HCT116 (cell line): ENCODE measurements around the gene NIPA2. TPM values are rescaled to one million over a fixed set of nuclear protein-coding genes. Genes with fewer than 3 reads are reported as not detected.
"Not testable (repeated sequence)": the region's sequence is repeated elsewhere in the genome, so short reads cannot be mapped to it uniquely, and the experiment has no call there.

Experiments used
- ATAC-seq: fragments of 200-7000 bp; cut with Tn5 transposase; 2 replicates; pipeline ENCODE4 v1.9.1; 2020; ENCODE audit warnings: mild to moderate bottlenecking, moderate library complexity
- BruUV-seq: library from RNA; stranded (reverse); fragments of 400-500 nt; replicated peaks from 2 replicates; lab custom pipeline; 2021; lab: Mats Ljungman, UMichigan
- CTCF ChIA-PET: fragments of 300-600 bp; sonication (Branson Sonifier 250); formaldehyde crosslinking; loops from one replicate; lab custom pipeline; 2021; ENCODE audit warnings: antibody characterized with exemption; lab: Charles Lee
- POLR2A ChIA-PET: fragments of 300-600, 350-600 bp; sonication (Branson Sonifier 250); formaldehyde crosslinking; loops from one replicate; lab custom pipeline; 2021; ENCODE audit warnings: antibody characterized with exemption; lab: Charles Lee
- RAD21 ChIA-PET, 2 experiments: fragments of 300-600 bp; sonication (Branson Sonifier 250); formaldehyde crosslinking; loops; one replicate each; lab custom pipeline; 2023; ENCODE audit warnings: low total read pairs in 2 of 2; ENCODE audit not compliant: uncharacterized antibody in 2 of 2, unreplicated experiment in 2 of 2, low non-redundant PET in 1 of 2; lab: Charles Lee
- DNase-seq: peaks from one replicate; pipeline ENCODE4 v3.0.0-alpha.2; 2010; ENCODE audit warnings: low read depth, low spot score
- H2AFZ ChIP-seq: fragments of 200-600 bp; shearing (Covaris generic), sonication (generic); 2 replicates; pipeline ENCODE4 v1.6.1; 2017; ENCODE audit warnings: low read depth, mixed run types, mixed read lengths, antibody characterized with exemption, low read length; ENCODE audit not compliant: poor library complexity, severe bottlenecking
- H3K27ac ChIP-seq: 2 replicates; pipeline ENCODE4 v1.5.1; 2012; ENCODE audit warnings: low read depth, low read length
- H3K27me3 ChIP-seq: fragments of 200-600 bp; sonication (generic); 2 replicates; pipeline ENCODE4 v1.6.1; 2016; ENCODE audit warnings: mixed run types, low read length, mixed read lengths; ENCODE audit not compliant: insufficient read depth
- H3K36me3 ChIP-seq, 2 experiments: fragments of 200-500 bp in 1 of 2; fragments of 200-600 bp in 1 of 2; sonication (Bioruptor generic) in 1 of 2; sonication (generic) in 1 of 2; 2 replicates each; pipeline versions ENCODE4 v1.5.1 to v1.6.1; 2014 to 2016; ENCODE audit warnings: low read length in 2 of 2, inconsistent platforms in 1 of 2, mixed read lengths in 1 of 2, mixed run types in 1 of 2; ENCODE audit not compliant: insufficient read depth in 2 of 2, control insufficient read depth in 1 of 2
- H3K4me1 ChIP-seq, 2 experiments: fragments of 200-600 bp in 1 of 2; sonication (generic) in 1 of 2; 2 replicates each; pipeline versions ENCODE4 v1.5.1 to v1.6.1; 2012 to 2017; ENCODE audit warnings: low read length in 2 of 2, inconsistent platforms in 1 of 2, mild to moderate bottlenecking in 1 of 2, mixed read lengths in 1 of 2, mixed run types in 1 of 2, moderate library complexity in 1 of 2; ENCODE audit not compliant: insufficient read depth in 2 of 2, control insufficient read depth in 1 of 2
- H3K4me2 ChIP-seq: fragments of 200-600 bp; sonication (generic); 2 replicates; pipeline ENCODE4 v1.6.1; 2017; ENCODE audit warnings: mixed run types, low read length, mixed read lengths
- H3K4me3 ChIP-seq, 2 experiments: fragments of 200-600 bp in 1 of 2; sonication (generic) in 1 of 2; replicated peaks in 1 of 2; 2 replicates each; pipeline ENCODE4 v1.5.1; 2011 to 2016; ENCODE audit warnings: low read length in 2 of 2, control low read depth in 1 of 2, low read depth in 1 of 2, mild to moderate bottlenecking in 1 of 2, mixed read lengths in 1 of 2, mixed run types in 1 of 2
- H3K79me2 ChIP-seq: fragments of 200-600 bp; sonication (generic); 2 replicates; pipeline ENCODE4 v1.6.1; 2017; ENCODE audit warnings: mild to moderate bottlenecking, mixed run types, low read length, moderate library complexity, mixed read lengths; ENCODE audit not compliant: insufficient read depth
- H3K9ac ChIP-seq: fragments of 200-600 bp; sonication (generic); 2 replicates; pipeline ENCODE4 v1.6.1; 2016; ENCODE audit warnings: low read length, mixed read lengths
- H3K9me2 ChIP-seq: fragments of 200-600 bp; sonication (generic), shearing (Covaris generic); 2 replicates; pipeline ENCODE4 v1.6.1; 2017; ENCODE audit warnings: mixed run types, mild to moderate bottlenecking, moderate library complexity; ENCODE audit not compliant: insufficient read depth
- H3K9me3 ChIP-seq, 2 experiments: fragments of 200-500 bp in 1 of 2; fragments of 200-600 bp in 1 of 2; sonication (Bioruptor generic) in 1 of 2; sonication (generic) in 1 of 2; 2 replicates each; pipeline ENCODE4 v1.6.1; 2014 to 2017; ENCODE audit warnings: low read length in 2 of 2, mixed read lengths in 2 of 2, inconsistent platforms in 1 of 2, low read depth in 1 of 2, mild to moderate bottlenecking in 1 of 2, mixed run types in 1 of 2, moderate library complexity in 1 of 2; ENCODE audit not compliant: control insufficient read depth in 1 of 2, insufficient read depth in 1 of 2
- H4K20me1 ChIP-seq: fragments of 200-600 bp; sonication (generic), shearing (Covaris generic); 2 replicates; pipeline ENCODE4 v1.6.1; 2017; ENCODE audit warnings: mixed run types, mild to moderate bottlenecking, moderate library complexity; ENCODE audit not compliant: insufficient read depth
- CTCF ChIP-seq, 3 experiments: fragments of 200-600 bp in 1 of 3; sonication (generic) in 1 of 3; IDR thresholded peaks in 2 of 3; conservative IDR thresholded peaks in 1 of 3; 2 replicates each; pipeline ENCODE4 v1.5.1; 2012 to 2017; ENCODE audit warnings: low read depth in 2 of 3, low read length in 2 of 3, antibody characterized with exemption in 1 of 3, borderline replicate concordance in 1 of 3, control low read depth in 1 of 3, mild to moderate bottlenecking in 1 of 3, mixed read lengths in 1 of 3, mixed run types in 1 of 3, moderate library complexity in 1 of 3; ENCODE audit not compliant: insufficient read depth in 1 of 3
- ZBTB33 ChIP-seq: IDR thresholded peaks from 2 replicates; pipeline ENCODE4 v1.6.1; 2011; ENCODE audit warnings: mild to moderate bottlenecking, low read length, moderate library complexity; ENCODE audit not compliant: insufficient replicate concordance; ENCODE audit errors: extremely low read depth
- intact Hi-C: fragments of 100-400 bp; cut with micrococcal nuclease; formaldehyde crosslinking; loops from 2 replicates; pipeline ENCODE4 v1.10.0; 2022
- total RNA-seq: library from RNA; stranded (reverse); gene quantifications from one replicate; pipeline ENCODE4 v1.2.1, GENCODE V29; 2021; ENCODE audit not compliant: unreplicated experiment

The NIPA2 gene
- total RNA-seq, 1 experiment from 2014 or later, result 54.4 TPM

GRCh38 chr15:22803006-22803405 lies 35.5 kb upstream of the NIPA2 start:
- BruUV-seq, intact Hi-C loops, CTCF ChIA-PET: not testable (repeated sequence)

GRCh38 chr15:22806156-22806555 lies 32.3 kb upstream of the NIPA2 start:
- intact Hi-C loops, result no loop called here
- Histone ChIP-seq H3K9ac (no peak overlapping the region), H3K9me2 (no peaks in the 10 kb centered on the region), H3K4me2 (no peak overlapping the region), H4K20me1 (no peaks in the 10 kb centered on the region), H3K27ac (no peak overlapping the region), H3K4me1 (no peaks in the 10 kb centered on the region), H3K4me3 (no peak overlapping the region), H2AFZ (no peak overlapping the region), H3K79me2 (peaks cover 82% of the 10 kb centered on the region), H3K27me3 (no peaks in the 10 kb centered on the region), H3K36me3 (no peaks in the 10 kb centered on the region), H3K9me3 (no peaks in the 10 kb centered on the region)
- no peak for ATAC-seq
- CTCF ChIA-PET, result no interaction called here
- TF ChIP-seq ZBTB33 (no peak), CTCF (IDR thresholded peaks at IDR 0.05 in 2 of 3, conservative IDR thresholded peaks at IDR 0.05 in 1 of 3; ENCODE audit: borderline replicate concordance in 1 of 3, insufficient read depth in 1 of 3, low read depth in 2 of 3, low read length in 2 of 3) (no peak)
- POLR2A ChIA-PET, result no interaction called here
- BruUV-seq, result no TSS peak
- RAD21 ChIA-PET, result no interaction called here
- no peak for DNase-seq

More at GRCh38 chr15:22803006-22803405, 35.5 kb upstream of the NIPA2 start:
- H3K36me3 ChIP-seq, RAD21 ChIA-PET, H4K20me1 ChIP-seq, H3K9me2 ChIP-seq, H3K4me1 ChIP-seq, H3K9me3 ChIP-seq, H3K27ac ChIP-seq, DNase-seq, H3K4me2 ChIP-seq, ATAC-seq, H3K9ac ChIP-seq, H2AFZ ChIP-seq, H3K4me3 ChIP-seq, H3K27me3 ChIP-seq: not testable (repeated sequence)
- POLR2A ChIA-PET, result interaction anchor here (0.7 kb wide), 1 partner anchor 17 kb away, joined by 3 read pairs; the partner anchor contains the start of gene NIPA1
- H3K79me2 ChIP-seq, result peaks cover 77% of the 10 kb centered on the region
